Spleen (tissue), 7 donors: Measurements from ENCODE around the gene DNPEP.

Source experiments
- CTCF ChIP-seq, 11 experiments: fragments of 200-600 bp in 7 of 11; fragments of 450-650 bp in 4 of 11; sonication (generic) in 4 of 11; IDR thresholded peaks in 8 of 11; conservative IDR thresholded peaks in 3 of 11; 1 replicate in 7 of 11; 2 replicates in 4 of 11; pipeline versions ENCODE4 v1.4.0 to v1.8.0; 2016 to 2021; ENCODE audit warnings: antibody characterized with exemption in 11 of 11, inconsistent platforms in 4 of 11, mild to moderate bottlenecking in 1 of 11
- POLR2A ChIP-seq, 3 donors: fragments of 450-650 bp; IDR thresholded peaks; one replicate each; pipeline ENCODE4 v1.5.1; 2017; ENCODE audit warnings: antibody characterized with exemption in 3 of 3, mild to moderate bottlenecking in 1 of 3
- donor health status: DM: no; HTN: no; CAD: no; lungs with moderate emphysema.
- donor health status: DM: no; HTN: no; CAD: no.
- donor health status: DM: no; HTN: no; CAD: no.

DNA sequence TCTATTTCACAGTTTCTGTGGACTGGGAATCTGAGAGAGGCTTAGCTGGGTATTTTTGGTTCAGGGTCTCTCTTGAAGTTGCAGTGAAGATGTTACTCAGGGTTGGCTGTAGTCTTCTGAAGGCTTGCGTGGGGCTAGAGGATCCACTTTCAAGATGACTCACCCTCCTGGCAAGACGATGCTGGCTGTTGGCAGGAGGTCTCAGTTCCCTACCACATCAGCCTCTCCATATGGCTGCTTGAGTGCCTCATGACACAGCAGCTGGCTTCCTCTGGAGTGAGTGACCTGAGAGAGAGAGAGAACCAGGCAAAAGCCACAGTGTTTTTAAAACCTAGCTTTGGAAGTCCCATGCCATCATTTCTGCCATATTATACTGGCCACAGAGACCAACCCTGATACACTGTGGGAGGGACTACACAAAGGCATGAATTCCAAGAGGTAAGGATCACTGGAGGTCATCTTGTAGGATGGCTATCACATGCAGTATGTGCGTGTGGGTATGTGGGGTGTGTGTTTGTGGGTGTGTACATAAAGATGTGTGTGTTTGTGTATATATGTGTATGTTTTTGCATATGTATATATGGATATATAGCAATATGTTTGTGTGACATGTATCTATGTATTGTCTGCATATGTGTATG lies 25.1 kb downstream of the DNPEP start:
- TF ChIP-seq CTCF (IDR thresholded peaks at IDR 0.05 in 8 of 11, conservative IDR thresholded peaks at IDR 0.05 in 3 of 11) (no peak), POLR2A (IDR thresholded peaks at IDR 0.05) (no peak)
